ENCODE measurements around the gene UBE2J2. TPM values are rescaled to one million over a fixed set of nuclear protein-coding genes. Genes with fewer than 3 reads are reported as not detected.

The UBE2J2 gene
- total and polyA plus RNA-seq, 9 donors, result 29.6 to 48.3 (median 41.3) TPM

DNA sequence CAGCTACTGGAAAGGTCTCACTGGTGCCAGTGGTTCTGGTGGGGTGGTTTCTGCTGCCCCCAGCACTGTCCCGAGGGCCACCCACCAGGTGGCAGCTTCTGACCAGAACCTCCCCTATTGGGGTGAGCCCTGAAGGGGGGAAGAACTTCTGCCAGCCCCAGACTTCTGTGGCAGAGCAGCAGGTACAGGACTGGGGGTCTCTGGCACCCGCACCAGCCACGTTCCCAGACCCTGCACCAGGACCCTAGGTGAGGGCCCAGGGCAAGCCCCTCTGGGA is 36.4 kb upstream of the UBE2J2 start:
- Histone ChIP-seq H3K4me3 (ENCODE audit: low read length) (no peak overlapping the region), H3K27ac (ENCODE audit: low read length) (no peak overlapping the region), H3K9me3 (replicated peaks; ENCODE audit: control insufficient read depth, low read depth, low read length) (no peaks in the 10 kb centered on the region), H3K4me1 (ENCODE audit: control insufficient read depth, insufficient read depth, low read length) (peaks cover 37% of the 10 kb centered on the region), H3K36me3 (ENCODE audit: control insufficient read depth, insufficient read depth, low read length) (peaks cover 50% of the 10 kb centered on the region), H3K27me3 (ENCODE audit: control insufficient read depth, insufficient read depth, low read length) (no peaks in the 10 kb centered on the region)
- no peak for DNase-seq
- WGBS (ENCODE audit: insufficient coverage), result 80% methylated on average over 3 of the region's 3 CpGs

DNA sequence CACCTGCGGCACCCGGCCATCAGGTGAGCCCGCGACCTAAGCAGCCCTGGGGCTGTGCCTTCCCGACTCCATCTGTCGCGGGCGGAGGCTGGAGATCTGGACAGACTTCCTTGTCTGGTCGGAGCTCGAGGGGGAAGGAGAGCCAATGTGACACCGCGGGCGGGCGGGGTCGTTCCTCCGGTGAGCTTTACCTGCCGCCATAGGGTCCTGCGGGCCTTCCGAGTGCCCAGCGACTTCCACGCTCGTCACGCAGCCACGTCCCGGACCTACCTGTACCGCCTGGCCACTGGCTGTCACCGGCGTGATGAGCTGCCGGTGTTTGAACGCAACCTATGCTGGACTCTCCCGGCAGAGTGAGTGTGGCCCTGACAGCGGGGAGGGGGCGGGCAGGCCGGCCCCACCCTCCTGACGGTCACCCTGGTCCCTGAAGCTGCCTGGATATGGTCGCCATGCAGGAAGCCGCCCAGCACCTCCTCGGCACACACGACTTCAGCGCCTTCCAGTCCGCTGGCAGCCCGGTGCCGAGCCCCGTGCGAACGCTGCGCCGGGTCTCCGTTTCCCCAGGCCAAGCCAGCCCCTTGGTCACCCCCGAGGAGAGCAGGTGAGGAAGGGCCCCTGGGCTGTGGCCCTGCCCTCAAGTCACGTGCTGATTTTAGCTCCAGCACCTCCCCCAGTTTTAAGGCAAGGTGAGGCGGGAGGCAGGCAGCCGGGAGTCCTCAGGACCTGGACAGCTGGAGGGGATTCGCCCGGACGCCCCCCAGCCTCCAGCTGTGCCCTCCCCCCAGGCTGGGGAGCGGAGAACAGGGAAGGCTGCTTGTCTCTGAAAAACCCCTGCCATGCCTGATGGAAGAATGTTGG is 35.8 kb upstream of the UBE2J2 start:
- DNase-seq, result no peak

GRCh38 chr1:1308756-1309250 is 35.1 kb upstream of the UBE2J2 start:
- Histone ChIP-seq H3K36me3 (ENCODE audit: control insufficient read depth, insufficient read depth, low read length) (peaks cover 39% of the 10 kb centered on the region), H3K4me3 (ENCODE audit: low read length) (peak overlapping the region; percentile 64), H3K9me3 (replicated peaks; ENCODE audit: control insufficient read depth, low read depth, low read length) (no peaks in the 10 kb centered on the region), H3K4me1 (ENCODE audit: control insufficient read depth, insufficient read depth, low read length) (peaks cover 50% of the 10 kb centered on the region), H3K27ac (ENCODE audit: low read length) (peak overlapping the region; percentile 42), H3K27me3 (ENCODE audit: control insufficient read depth, insufficient read depth, low read length) (no peaks in the 10 kb centered on the region)
- no peak for DNase-seq
- WGBS (ENCODE audit: insufficient coverage), result under 1% methylated on average over 66 of the region's 66 CpGs

More for the DNA sequence above, 35.8 kb upstream of the UBE2J2 start:
- Histone ChIP-seq H3K27ac (ENCODE audit: low read length) (no peak overlapping the region), H3K36me3 (ENCODE audit: control insufficient read depth, insufficient read depth, low read length) (peaks cover 44% of the 10 kb centered on the region), H3K9me3 (replicated peaks; ENCODE audit: control insufficient read depth, low read depth, low read length) (no peaks in the 10 kb centered on the region), H3K4me1 (ENCODE audit: control insufficient read depth, insufficient read depth, low read length) (peaks cover 43% of the 10 kb centered on the region), H3K27me3 (ENCODE audit: control insufficient read depth, insufficient read depth, low read length) (no peaks in the 10 kb centered on the region), H3K4me3 (ENCODE audit: low read length) (peak overlapping the region; percentile 64)
- 20% methylated on average over 55 of the region's 57 CpGs for WGBS (ENCODE audit: insufficient coverage)

DNA sequence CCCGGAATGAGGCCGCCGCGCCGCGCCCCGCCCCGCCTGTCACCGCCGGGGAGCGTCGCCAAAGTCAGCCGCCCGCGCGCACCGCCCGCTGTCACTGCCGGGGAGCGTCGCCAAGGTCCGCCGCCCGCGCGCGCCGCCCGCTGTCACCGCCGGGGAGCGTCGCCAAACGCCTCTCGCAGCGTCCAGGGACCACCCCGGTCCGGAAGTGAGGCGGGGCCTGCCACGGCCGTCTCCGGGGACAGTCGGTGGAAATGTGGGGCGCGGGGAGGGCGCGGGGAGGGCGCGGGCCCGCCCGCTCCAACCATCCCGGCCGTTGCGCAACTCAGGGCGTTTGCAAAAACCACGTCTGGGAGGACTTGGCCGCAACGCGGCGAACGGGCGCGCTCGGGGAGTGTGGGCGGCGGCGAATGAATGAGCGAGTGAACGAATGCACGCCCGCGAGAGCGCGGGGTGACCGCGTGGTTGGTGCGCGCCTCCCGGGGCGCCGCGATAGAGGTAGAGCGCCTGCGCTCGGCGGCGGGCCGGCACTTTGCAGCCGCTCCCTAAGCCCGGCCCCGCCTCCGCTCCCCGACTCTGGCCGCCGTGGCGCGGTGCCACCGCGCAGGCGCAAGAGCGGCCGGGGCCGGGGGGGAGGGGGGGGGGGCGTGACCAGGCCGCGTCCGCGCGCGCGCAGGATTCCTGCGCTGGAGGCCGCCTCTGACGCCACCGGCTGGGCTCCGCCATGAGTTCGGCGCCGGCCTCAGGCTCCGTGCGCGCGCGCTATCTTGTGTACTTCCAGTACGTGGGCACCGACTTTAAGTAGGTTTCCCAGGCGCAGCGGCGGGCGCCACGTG is 34.5 kb upstream of the UBE2J2 start, which contains the start of the genes ACAP3 and PUSL1:
TSS of gene ACAP3 (minus strand) at position 8 of the 833 bp plus-strand sequence. CDS start 115 bp downstream, outside the sequence.
TSS of gene PUSL1 (plus strand) at position 675 of the 833 bp plus-strand sequence. CDS start at position 722, 47 bp downstream.
- under 1% methylated on average over 107 of the region's 131 CpGs for WGBS (ENCODE audit: insufficient coverage)
- no peaks in the 10 kb centered on the region for H3K9me3 ChIP-seq (replicated peaks; ENCODE audit: control insufficient read depth, low read depth, low read length)
- H3K4me3 ChIP-seq (ENCODE audit: low read length), result peak within 1 kb of the TSS; percentile 71
- H3K27me3 ChIP-seq (ENCODE audit: control insufficient read depth, insufficient read depth, low read length), result no peaks in the 10 kb centered on the region
- peaks cover 35% of the 10 kb centered on the region for H3K36me3 ChIP-seq (ENCODE audit: control insufficient read depth, insufficient read depth, low read length)
- DNase-seq, result peak; percentile 97
- peaks cover 56% of the 10 kb centered on the region for H3K4me1 ChIP-seq (ENCODE audit: control insufficient read depth, insufficient read depth, low read length)
- H3K27ac ChIP-seq (ENCODE audit: low read length), result peak within 1 kb of the TSS; percentile 90

- Histone ChIP-seq H3K27ac (ENCODE audit: low read length) (no peak overlapping the region), H3K4me3 (ENCODE audit: low read length) (peak overlapping the region; percentile 62), H3K36me3 (ENCODE audit: control insufficient read depth, insufficient read depth, low read length) (peaks cover 28% of the 10 kb centered on the region), H3K4me1 (ENCODE audit: control insufficient read depth, insufficient read depth, low read length) (peaks cover 59% of the 10 kb centered on the region), H3K27me3 (ENCODE audit: control insufficient read depth, insufficient read depth, low read length) (no peaks in the 10 kb centered on the region), H3K9me3 (replicated peaks; ENCODE audit: control insufficient read depth, low read depth, low read length) (no peaks in the 10 kb centered on the region)
- WGBS (ENCODE audit: insufficient coverage), result under 1% methylated on average over 77 of the region's 83 CpGs
- no peak for DNase-seq
Measured at GRCh38 chr1:1307261-1307922, 33.7 kb upstream of the UBE2J2 start.

DNA sequence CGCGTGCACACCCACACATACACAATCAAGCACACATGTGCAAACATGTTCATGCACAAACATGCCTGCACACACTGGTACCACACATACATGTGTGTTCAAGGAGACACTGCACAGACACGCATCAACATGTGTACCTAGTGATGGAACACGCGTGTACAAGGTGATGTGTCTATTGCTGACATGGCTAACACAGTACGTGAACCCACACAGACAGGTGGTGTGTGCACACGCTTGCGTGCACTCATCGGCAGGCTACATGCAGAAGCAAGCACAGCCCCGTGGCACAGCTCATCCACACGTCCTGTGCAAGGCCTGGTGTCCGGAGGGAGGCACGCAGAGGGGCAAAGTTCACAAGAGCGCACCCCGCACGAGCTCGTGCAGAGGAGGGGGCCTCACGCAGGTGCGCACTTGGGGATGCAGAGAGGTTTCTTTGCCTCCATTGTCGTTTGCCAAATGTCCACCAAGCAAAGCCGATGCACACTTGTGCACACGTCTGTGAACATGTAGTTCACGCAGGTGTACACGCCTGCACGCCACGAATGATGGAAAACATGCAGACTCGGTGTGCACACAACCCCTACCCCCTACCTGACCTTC is 33.1 kb upstream of the UBE2J2 start:
- Histone ChIP-seq H3K27ac (ENCODE audit: low read length) (no peak overlapping the region), H3K27me3 (ENCODE audit: control insufficient read depth, insufficient read depth, low read length) (no peaks in the 10 kb centered on the region), H3K9me3 (replicated peaks; ENCODE audit: control insufficient read depth, low read depth, low read length) (no peaks in the 10 kb centered on the region), H3K4me3 (ENCODE audit: low read length) (peak overlapping the region; percentile 62), H3K4me1 (ENCODE audit: control insufficient read depth, insufficient read depth, low read length) (peaks cover 59% of the 10 kb centered on the region), H3K36me3 (ENCODE audit: control insufficient read depth, insufficient read depth, low read length) (peaks cover 23% of the 10 kb centered on the region)
- no peak for DNase-seq
- WGBS (ENCODE audit: insufficient coverage), result 29% methylated on average over 25 of the region's 27 CpGs

DNA sequence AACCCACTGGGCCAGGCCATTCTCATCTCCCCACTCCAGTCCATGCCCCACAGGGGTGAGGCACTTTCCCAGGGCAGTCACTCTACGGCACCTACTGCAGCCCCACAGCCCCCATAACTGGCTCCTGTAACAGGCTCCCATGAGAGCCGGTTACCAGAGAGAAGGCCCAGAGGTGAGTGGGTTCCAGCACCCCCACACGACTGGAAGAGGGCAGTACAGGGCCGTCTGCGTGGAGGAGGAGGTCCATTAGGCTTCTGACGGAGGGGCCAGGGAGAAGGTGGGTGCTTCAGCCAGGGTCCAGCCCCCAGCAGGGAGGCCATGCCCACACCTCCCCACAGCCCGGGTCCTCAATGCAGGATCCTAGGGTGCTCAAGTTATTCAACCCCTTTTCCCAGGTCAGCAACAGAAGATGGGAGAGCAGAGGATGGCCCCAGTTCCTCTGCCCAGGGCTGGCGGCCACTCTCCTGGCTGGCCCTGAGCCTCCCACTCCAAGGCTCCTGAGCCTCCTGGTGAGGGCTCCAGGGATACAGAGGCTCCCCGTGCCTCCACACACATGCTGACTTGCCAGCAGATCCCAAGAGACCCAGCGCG is 32.5 kb upstream of the UBE2J2 start:
- Histone ChIP-seq H3K27me3 (ENCODE audit: control insufficient read depth, insufficient read depth, low read length) (no peaks in the 10 kb centered on the region), H3K27ac (ENCODE audit: low read length) (peak overlapping the region; percentile 82), H3K4me1 (ENCODE audit: control insufficient read depth, insufficient read depth, low read length) (peaks cover 59% of the 10 kb centered on the region), H3K4me3 (ENCODE audit: low read length) (peak overlapping the region; percentile 62), H3K9me3 (replicated peaks; ENCODE audit: control insufficient read depth, low read depth, low read length) (no peaks in the 10 kb centered on the region), H3K36me3 (ENCODE audit: control insufficient read depth, insufficient read depth, low read length) (peaks cover 17% of the 10 kb centered on the region)
- WGBS (ENCODE audit: insufficient coverage), result 13% methylated on average over 3 of the region's 11 CpGs
- no peak for DNase-seq

GRCh38 chr1:1305300-1306069 is 31.8 kb upstream of the UBE2J2 start:
- Histone ChIP-seq H3K36me3 (ENCODE audit: control insufficient read depth, insufficient read depth, low read length) (peaks cover 13% of the 10 kb centered on the region), H3K27me3 (ENCODE audit: control insufficient read depth, insufficient read depth, low read length) (no peaks in the 10 kb centered on the region), H3K9me3 (replicated peaks; ENCODE audit: control insufficient read depth, low read depth, low read length) (no peaks in the 10 kb centered on the region), H3K4me3 (ENCODE audit: low read length) (peak overlapping the region; percentile 62), H3K27ac (ENCODE audit: low read length) (peak overlapping the region; percentile 82), H3K4me1 (ENCODE audit: control insufficient read depth, insufficient read depth, low read length) (peaks cover 59% of the 10 kb centered on the region)
- 17% methylated on average over 20 of the region's 25 CpGs for WGBS (ENCODE audit: insufficient coverage)
- DNase-seq, result peak; percentile 82

Data from muscle of leg (tissue), 11 donors.